Occipital lobe (tissue), 2 donors: ENCODE results near the gene PRRX2. TPM values are rescaled to one million over a fixed set of nuclear protein-coding genes. Genes with fewer than 3 reads are reported as not detected.

Experiments
- DNase-seq: peaks from one replicate; lab custom pipeline; 2025; lab: John Stamatoyannopoulos, UW
- total RNA-seq: library from RNA; depleted of rRNA; stranded (reverse); fragments of >200 nt; gene quantifications from one replicate; pipeline ENCODE4 v1.2.3, GENCODE V29; 2014

PRRX2 gene
- total RNA-seq, 1 donor from 2014 or later, result 0.16 TPM

DNA sequence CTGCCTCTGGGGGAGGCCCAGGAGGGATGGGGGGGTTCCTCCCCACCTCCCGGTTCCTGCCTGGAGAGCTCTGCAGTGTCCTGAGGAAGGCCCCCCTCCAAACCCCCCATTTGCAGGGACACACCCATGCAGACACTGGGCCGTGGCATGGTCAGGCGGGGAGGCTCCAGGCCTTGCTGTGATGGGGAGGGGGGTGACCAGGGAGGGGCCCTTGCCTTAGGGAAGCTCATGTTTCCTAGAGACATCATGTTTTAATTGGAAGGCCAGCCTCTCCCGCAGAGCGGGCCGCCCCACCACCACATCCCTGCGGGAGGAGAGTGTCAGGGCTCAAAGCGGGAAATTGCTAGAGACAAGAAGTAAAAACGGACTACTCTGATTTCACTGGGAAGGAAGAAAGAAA, 12.0 kb downstream of the PRRX2 start:
- DNase-seq, result no peak

GRCh38 chr9:129678844-129679243, 13.4 kb downstream of the PRRX2 start:
- DNase-seq, result no peak

DNA sequence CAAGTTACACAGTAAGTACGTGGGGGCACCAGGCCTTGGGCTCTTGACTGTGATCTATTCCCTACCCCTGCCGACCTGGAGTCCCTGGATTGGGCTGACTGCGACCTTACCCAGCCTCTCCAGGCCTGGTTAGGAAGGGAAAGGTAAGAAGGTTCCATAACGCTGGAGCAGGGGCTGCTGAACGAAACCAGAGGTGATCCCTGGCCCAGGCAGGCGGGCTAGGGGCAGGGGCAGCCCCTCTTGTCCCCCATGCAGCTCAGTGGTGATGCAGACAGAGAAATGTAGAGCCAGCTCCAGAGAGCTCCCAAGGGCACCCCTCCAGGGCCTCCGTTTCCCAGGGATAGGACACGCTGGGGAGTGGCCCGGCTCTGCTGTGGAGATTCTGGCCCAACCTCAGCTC, 14.1 kb downstream of the PRRX2 start:
- no peak for DNase-seq

DNA sequence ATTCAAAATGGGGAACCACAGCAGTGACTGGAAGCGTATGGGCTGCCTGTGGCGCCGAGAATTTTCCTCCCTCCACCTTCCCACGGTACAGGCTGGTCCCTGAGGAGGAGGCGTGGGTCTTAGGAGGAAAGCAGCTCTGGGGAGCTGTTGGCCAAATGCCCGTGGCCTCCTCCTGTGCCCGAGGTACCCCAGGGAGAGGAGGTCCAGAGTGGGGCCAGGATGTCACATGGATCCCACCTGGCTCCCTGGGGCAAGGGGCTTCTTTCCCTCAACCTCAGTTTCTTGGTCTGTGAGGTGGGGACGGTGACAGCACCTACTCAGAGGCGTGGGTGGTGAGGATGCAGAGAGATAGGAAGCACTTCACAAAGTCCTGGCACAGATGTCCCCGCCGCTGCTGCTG, 16.5 kb downstream of the PRRX2 start:
- DNase-seq, result no peak

DNA sequence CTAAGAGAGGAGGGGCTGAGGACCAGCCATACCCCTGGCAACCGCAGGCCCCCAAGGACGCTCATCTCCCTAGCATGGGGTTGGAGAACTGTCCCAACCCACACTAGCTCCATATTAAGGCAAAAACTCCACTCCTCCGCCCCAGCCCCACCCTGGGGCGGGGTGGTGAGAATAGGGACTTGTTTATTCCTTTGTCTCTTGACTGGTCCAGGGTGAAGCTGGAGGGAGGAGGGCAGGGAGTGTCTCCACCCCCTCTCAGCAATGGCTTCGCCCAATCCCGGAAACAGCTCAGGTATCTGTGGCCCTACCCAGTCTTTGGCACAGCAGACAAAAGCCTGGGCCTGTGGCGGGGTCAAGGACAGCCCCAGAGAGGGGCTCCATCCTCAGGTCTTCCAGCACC, 16.9 kb downstream of the PRRX2 start:
- no peak for DNase-seq

DNA sequence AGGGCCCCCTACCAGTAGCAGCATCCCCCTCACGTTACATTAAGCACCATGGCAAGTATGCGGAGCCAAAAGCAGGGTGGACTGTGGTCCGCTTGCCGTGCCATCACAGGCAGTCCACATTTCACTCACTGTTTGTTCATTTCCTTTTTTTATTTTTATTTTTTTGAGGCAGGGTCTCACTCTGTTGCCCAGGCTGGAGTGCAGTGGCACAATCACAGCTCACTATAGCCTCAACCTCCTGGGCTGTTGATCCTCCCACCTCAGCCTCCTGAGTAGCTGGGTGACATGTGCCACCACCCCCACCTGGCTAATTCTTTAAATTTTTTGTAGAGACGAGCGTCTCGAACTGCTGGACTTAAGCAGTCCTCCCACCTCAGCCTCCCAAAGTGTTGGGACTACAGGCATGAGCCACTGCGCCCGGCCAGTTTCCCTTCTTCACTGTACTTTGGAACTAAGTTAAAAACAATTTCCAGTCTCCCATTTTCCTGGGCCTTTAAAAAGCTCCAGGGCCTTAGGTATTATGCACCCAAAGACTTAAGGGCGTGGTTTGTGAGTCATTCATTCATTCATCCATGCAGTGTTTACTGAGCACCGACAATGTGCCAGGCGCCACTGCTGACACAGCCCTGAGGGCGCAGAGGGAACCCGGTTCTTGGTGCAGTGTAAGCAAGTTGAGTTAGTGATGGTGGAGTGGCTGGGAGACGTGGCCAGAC, 19.9 kb downstream of the PRRX2 start:
- DNase-seq, result no peak

DNA sequence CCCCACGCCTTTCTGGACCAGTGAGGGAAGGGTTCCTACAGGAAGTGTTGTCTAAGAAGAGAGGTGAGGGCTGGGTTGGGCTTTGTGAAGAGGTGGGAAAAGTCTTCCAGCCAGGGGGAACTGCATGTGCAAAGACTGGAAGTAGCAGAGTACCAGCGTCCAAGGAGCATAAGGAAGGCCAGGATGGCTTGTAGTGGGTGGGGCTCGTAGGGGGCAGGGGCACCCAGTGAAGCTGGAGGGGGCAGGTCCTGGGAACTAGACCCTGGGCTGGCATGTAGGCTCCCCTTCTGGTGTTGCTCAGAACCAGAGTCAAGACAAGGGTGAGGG, 20.4 kb downstream of the PRRX2 start:
- no peak for DNase-seq

GRCh38 chr9:129686736-129687135, 21.3 kb downstream of the PRRX2 start:
- DNase-seq, result no peak

GRCh38 chr9:129687391-129687790, 21.9 kb downstream of the PRRX2 start:
- DNase-seq, result no peak

DNA sequence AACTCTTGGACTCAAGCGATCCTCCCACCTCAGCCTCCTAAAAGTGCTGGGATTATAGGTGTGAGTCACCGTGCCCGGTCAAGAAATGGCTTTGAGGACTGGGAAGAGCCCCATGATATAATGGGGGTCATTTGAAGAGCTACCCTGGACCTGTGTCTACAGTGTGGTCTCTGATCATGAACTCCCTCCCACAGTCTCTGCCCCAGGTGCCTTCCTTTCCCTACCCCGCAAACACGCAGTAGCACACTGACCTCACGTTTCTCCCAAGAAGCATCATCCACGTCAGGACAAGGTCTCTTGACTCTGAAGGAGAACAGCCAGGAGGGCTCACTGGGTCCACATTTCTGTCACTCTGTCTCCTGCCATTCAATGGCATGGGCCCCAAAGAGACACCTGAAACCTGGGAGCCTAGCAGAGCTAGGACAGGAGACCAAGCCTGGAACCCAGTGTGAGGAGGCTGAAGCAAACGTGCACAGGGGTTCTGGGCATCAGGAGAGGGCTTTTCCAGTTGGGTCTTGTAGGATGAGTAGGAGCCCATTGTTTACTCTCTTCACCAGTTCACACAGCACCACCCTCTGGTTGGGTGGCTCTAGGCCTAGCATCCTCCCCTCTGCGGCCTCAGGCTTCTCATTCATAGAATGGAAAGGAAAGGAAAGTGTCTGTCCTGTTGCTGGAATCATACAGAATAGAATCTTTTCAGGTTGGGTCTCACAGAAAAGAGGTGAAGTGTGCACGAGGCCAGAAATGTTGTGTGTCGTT, 23.0 kb downstream of the PRRX2 start:
- DNase-seq, result no peak

GRCh38 chr9:129692534-129692933, 27.1 kb downstream of the PRRX2 start:
- no peak for DNase-seq

GRCh38 chr9:129693741-129694140, 28.3 kb downstream of the PRRX2 start:
- DNase-seq, result no peak

DNA sequence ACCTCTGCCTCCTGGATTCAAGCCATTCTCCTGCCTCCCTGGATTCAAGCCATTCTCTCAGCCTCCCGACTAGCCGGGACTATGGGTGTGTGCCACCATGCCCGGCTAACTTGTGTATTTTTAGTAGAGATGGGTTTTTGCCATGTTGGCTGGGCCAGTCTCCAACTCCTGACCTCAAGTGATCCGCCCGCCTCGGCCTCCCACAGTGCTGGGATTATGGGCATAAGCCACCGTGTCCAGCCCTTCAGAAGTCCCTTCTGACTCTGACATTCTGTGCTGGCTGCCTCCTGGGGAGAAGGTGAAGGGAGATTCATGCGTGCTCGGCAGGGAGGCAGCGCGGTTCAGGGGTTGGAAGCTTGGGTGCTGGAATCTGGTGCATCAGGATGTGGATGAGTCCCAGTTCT, 28.8 kb downstream of the PRRX2 start:
- no peak for DNase-seq

- DNase-seq, result no peak
Measured at GRCh38 chr9:129695870-129696269, 30.4 kb downstream of the PRRX2 start.

DNA sequence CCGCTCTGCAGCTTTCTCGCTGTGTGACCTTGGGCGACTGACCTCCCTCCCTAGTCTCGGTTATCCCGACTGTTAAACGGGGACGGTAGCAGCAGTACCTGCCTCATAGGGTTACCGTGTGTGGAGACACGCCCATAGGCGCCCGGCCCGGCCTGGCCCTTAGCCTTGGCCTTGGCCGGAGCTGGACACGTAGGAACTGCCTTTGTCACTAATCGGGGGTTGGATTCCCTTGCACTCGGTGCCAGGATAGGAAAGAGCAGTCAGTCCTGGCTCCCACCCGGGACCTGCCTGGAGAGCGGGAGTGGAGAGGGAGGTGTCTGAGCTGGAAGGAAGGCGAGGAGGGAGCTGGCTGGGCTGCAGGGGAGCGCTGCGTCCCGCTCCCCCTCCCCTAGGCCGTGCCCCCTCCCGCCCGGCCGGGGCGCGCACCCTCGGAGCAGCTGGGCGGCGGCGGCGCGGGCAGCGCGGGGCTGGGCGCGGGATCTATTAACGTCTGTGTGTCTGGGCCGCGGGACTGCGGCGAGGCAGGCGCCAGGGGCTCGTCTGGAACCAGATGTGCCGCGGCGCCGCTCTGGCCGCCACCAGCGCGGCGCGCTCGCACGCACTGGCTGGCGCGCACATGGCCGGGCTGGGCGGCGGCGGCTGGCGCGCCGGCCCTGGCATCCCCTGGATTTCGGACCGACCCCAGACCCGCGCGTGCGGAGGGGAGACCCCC, 31.7 kb downstream of the PRRX2 start:
- no peak for DNase-seq

DNA sequence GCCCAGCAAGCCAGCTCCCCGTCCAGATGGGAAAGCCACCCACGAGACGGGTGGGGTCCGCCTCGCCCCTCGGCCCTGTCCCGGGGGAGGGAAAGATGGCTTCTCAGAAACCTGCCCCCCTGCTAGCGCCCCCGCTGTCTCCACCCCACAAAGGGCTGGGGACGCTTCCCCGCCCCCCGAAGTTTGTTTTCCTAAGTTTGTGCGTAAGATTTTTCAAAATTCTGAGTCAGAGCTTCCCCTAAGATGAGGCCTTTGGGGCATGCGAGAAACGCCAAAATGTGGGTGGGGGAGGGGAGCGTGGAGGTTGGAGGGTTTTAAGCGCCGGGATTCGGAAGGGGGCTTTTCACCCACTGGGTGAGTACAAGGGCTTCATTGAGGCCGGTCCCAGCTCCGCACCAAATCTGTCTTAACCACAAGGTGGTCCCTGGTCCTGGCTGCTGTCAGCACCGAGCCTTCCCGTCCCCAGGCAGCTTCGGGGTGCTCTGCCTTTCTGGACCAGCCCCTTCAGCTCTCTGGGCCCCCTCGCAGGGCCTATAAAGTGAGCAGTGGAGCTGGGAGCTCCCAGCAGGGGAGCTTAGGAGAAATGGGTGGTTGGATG, 32.3 kb downstream of the PRRX2 start:
- DNase-seq, result no peak

DNA sequence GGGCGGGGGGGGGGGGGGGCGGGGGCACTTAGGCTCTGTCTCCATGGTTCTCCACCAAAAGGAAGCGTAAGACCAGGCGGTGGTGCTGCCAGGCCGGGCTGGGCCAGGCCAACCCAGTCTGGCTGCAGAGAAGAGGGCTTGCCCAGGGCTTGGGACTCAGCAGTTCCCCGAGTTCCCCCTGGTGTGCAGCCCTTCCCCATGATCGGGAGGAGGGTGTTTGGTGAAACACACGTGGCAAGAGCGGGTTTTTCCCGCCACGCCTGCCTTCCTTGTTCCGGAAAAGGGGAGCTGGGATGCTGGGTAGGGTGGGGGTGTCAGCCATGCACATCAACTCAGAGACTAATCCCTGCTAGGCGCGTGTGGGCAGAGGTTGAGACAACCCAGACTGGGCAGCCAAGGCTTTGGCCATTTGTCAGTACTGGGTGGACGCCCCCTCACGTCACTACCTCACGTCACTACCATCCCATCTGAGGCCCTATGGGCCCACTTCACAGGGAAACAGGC, 32.9 kb downstream of the PRRX2 start:
- DNase-seq, result no peak

DNA sequence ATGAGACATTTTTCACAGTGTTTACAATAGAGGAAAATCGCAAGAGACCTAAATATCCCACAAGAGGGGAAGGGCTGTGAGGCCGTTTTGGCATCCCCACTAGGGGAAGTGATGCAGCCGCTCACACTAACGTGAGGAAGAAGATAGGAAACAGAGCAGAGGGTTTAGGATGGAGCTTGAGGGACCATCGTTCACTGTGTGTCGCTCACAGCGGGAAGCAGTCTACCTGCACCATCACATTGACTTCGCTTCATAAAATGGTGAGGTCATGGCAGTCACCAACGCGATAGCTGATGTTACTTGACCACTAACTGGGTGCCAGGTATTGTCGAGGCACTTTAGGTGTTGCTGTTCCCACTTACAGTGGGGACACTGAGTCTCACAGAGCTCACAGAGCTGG, 35.6 kb downstream of the PRRX2 start:
- no peak for DNase-seq

DNA sequence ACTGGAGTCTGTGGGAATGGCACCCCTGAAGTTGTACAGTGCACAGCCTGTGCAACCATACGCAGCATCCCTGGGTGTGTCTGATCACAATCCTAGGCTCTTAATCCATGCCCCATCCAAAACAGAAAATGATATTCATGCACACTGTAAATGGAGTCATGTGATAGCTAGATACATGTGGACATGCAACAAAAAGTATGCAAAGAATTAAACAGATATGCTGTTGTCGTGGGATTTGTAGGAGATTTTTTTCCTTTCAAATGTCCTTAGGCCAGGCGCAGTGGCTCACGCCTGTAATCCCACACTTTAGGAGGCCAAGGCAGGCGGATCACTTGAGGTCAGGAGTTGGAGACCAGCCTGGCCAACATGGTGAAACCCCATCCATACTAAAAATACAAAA, 36.1 kb downstream of the PRRX2 start:
- DNase-seq, result no peak

DNA sequence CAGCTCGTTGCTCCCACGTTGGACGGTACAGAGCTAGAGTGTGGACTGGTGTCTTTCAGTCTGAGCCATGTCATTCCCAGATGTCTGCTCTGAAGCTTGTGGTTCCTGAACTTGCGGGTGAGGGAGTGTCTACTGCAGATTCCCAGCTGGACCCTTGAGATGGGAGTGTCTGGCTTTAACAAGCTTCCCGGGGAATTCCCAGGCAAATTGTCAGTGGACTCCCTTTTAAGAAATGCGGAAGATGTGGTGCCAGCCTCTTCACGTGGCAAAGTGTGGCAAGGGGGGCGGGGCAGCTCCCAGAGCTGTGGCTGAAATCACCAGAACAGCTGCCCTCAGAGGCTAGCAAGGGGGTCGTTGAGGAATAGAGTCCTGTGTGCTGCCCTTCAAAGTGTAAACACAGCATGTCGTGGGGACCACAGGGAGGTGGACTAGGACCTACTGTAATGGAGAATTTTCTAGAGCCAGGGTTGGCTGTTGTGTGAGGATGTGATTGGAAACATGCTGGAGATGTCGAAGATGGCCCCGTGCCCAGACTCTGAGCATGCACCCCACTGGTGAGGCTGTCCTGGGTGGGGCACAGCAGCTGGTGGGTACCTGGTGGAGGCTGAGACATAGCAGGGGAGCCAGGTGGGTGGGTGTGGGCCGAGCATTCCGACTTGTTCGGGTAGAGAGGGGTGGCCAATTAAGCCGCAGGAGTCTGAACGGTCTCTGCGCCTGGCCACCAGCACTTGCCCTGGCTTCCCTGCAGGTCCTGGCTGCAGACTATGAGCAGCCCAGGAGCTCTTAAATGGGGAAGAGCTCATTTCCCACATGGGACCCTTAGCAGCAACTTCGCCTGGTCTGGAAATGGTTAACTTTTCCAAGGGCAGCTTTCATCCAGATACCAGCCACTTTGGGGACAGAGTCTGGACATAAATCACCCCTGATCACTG, 37.4 kb downstream of the PRRX2 start:
- DNase-seq, result no peak
